CD4-positive, alpha-beta T cell treated with Interleukin-4 for 1 hour (primary cell): ENCODE measurements around the gene HJV.

Source experiments
- DNase-seq, 2 donors: peaks; one replicate each; pipeline ENCODE4 v3.0.0-alpha.2; 2020 to 2022

The HJV gene

DNA sequence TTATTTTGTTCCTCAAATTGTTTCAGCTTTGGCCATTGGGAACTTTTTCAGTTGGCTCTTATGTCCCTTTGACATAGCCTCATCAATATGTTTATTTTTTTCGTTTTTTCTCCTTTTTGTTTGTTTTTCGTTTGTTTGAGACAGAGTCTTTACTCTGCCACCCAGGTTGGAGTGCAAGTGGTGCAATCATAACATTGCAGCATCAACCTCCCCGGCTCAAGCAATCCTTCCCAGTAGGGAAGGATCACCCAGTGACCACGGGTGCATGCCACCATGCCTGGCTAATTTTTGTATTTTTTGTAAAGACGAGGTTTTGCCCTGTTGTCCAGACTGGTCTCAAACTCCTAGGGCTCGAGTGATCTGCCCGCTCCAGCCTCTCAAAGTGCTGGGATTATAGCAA, 49.0 kb downstream of the HJV start:
- no peak for DNase-seq
